NCI-H2171 (cell line): Measurements from ENCODE around the gene SUGT1.
"Not testable (repeated sequence)": the region's sequence is repeated elsewhere in the genome, so short reads cannot be mapped to it uniquely, and the experiment has no call there.

Source experiments
- DNase-seq: peaks from one replicate; lab custom pipeline; 2025; lab: John Stamatoyannopoulos, UW

The SUGT1 gene

DNA sequence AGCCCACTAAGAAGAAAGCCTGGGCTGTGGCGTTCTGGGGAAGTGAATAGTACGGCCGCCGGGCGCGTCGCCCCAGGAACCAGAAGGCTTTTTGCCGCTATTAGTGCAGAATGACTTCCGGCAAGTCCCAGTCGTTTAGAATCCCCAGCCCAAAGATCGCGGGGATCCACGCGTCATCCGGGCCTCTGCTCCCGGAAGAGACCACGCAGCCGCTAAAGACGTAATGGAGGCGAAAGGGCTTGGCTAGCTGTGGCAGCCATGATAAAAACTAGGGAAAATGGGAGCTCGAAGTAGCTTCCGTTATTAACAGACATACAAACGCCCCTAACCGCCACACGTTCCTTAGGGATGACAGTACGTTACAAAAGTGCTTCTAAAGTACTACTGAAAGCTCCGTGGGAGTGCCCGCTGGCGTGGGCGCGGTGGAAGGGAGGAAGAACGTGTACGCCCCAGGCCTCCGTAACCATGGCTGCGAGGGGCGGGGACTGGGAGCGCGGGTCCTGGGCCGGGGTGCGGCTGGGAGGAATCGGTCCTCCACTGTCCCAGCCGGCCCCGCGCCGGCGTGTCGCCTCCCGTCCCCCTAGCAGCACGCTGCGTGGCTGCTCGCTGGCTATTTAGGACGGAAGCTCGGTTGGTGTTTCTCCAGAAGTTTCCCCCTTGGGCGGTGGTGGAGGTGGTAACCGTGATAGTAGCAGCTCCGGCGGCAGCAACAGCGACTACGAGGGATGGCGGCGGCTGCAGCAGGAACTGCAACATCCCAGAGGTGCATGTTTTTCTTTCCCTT, at the start of gene SUGT1:
SUGT1 (plus strand) TSS at position 641 of the 784 bp plus-strand sequence; CDS start at position 726, 85 bp downstream.
- peak; percentile 96 for DNase-seq

DNA sequence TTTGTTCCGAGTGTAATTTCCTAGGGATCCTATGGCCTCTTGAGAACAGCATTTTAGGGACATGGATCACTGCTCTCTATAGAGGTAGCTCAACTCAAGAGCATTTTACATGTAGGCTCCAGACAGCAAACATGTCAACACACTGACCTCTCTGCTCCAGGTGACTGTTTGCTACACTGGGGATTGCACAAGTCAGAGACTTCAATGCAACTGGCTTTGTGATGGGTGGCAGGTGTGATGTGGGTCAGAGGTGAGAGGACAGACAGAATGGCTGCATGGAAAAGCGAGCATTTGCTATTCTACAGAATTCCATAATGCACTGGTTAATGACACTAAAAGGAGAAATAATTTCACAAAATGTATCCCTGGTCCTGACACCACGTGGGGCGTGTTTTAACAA, 49.3 kb upstream of the SUGT1 start:
- not testable (repeated sequence) for DNase-seq

- DNase-seq = not testable (repeated sequence)
Observed at GRCh38 chr13:52606126-52606525, 46.5 kb upstream of the SUGT1 start.

DNA sequence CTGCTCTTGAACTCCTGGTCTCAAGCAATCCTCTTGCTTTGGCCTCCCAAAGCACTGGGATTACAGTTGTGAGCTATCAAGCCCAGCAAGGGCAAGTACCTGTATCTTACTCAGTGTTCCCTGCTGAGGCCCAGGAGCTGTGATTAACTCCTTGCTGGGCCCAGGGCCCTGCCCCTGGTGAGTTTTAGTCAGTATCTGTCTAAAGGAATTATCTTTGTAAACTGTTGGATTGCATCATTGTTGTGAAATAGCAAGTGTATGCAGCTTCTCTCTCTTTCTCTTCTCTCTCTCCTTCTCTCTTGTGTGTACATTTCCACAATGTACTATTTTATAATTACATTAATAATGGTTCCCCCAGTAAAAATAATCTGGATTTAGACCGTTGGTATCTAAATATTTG, 45.8 kb upstream of the SUGT1 start:
- DNase-seq = not testable (repeated sequence)

DNA sequence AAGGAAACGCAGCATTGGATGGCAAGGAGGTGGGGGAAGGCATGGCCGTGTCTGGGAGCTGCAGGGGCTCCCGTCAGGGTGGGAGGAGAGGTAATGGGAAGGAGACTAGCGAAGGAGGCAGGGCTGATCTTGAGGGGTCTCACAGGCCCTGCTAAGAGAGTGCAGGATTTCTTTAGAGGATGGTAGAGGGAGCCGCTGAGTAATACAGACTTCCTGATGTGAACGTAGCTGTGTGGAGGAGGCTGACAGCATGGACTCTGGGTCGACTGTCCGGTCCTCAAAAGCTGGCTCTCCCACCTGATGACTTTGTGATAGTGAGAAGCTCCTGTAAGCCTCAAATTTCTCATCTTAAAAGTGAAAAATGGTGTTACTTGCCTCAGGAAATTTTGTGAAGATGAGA, 44.5 kb upstream of the SUGT1 start:
- DNase-seq = not testable (repeated sequence)

DNA sequence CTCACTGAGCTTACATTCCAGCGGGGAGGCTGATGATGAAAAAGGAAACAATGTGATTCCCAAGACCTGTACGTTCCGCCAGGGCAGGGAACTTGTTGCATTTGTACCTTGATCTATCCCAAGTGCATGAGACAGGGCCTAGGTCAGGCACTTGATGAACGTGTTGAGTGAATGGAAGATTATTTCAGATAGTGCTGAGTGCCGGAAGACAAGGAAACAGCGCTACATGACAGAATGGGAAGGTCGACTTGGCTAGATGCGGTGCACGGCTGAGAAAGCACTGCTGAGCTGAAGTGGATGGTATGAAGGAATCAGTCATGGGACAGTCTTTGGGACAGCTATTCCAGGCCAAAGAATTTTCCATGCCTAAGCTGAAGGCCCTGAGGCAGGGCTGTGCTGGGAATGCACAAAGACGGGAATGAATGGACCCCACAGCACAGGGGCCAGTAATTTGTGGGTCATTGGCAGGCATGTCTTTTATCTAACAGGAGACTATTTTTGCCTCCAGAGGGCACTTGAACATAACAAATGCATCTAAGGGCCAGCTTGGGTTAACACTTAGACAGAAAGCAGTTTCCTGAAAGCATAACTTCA, 43.5 kb upstream of the SUGT1 start:
- DNase-seq = not testable (repeated sequence)

DNA sequence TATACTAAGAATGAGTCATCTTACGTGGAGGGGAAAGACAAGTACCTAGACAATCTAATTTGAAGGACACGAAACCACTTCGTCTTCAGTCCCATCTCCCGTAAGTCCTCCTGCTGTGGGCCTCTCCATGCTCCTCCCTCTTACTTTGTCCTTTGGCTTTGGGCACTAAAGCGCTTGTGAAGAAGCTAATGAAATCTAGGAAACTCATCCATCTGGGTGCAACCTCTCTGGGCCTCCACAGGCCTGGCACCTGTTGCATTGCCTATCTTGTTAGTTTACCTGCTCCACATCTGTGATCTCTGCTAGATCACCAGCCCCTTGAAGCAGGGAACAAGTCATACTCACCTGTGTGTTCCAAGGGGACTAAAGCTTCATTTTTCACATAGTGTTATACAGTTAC, 42.5 kb upstream of the SUGT1 start:
- not testable (repeated sequence) for DNase-seq

DNA sequence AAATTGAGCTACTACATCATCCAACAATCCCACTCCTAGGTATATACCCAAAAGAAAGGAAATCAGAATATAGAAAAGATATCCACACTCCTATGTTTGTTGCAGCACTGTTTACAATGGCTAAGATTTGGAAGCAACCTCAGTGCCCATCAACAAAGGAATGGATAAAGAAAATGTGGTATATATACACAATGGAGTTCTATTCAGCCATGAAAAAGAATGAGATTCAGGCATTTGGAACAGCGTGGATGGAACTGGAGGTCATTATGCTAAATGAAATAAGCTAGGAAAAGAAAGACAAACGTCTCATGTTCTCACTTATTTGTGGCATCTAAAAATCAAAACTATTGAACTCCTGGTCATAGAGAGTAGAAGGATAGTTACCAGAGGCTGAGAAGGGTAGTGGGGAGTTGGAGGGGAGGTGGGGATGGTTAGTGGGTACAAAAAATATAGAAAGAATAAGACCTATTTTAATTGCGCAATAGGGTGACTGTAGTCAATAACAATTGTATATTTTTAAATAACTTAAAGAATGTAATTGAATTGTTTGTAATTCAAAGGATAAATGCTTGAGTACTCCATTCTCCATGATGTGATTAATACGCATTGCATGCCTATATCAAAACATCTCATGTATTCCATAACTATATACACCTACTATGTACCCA, 37.4 kb upstream of the SUGT1 start:
- no peak for DNase-seq

GRCh38 chr13:52615812-52616211, 36.8 kb upstream of the SUGT1 start:
- no peak for DNase-seq

- peak; percentile 91 for DNase-seq
Observed at GRCh38 chr13:52617070-52618060, 35.3 kb upstream of the SUGT1 start.

DNA sequence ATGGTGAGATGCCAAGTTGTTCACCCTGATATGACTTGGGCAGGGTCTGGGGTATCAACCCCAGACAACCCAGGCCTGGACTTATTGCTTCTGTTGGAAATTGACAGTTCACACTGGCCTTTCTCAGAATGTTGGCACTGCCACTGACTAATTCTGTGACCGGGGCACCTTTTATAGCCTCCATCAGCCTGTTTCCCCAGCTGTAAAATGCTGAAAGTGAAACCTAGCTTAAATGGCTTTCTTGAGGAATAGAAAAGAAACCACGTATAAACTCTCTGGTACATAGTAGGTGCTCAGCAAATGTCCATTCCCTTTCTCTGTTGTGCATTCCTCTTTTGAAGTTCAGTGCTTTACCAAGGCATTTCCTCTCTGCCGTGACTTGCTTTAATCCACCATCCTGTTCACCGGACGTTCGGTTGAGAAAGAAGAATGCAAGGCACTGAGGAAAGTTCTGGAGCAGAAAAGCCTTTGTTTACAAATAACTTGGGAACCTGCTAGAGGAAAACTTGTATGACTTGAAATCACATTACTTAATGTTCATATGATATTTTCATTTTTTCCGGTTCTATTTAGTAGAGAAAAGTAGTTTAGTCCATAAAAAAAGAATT, 21.4 kb upstream of the SUGT1 start:
- DNase-seq = not testable (repeated sequence)

DNA sequence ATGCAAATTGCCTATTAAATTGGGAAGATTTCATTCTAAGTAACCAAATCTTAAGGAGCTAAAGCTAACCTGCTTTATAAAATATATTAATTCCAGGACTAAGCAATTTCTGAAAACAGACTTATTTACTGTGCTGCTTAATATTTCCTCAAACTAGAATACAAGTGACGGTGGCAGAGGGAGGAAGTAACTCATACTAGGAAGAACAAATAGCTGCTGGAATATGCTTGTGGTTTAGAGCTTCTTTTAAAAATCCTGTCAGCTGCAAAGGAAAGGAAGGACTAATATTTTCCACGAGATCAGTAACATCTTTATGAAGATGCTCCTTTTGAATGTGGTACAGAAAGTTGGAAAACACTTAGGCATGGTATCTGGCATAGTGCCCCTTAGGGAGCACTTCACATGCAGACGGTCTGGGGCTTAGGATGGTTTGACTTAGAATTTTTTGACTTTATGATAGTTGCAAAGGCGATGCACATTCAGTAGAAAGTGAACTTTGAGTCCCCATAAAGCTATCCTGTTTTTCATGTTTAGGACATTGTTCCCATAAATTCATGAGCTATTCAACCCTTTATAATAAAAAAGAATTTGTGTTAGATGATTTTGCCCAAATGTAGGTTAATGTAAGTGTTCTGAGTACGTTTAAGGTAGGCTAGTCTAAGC, 13.8 kb upstream of the SUGT1 start:
- no peak for DNase-seq

GRCh38 chr13:52642131-52642530, 10.5 kb upstream of the SUGT1 start, which contains the start of gene HNRNPA1L2:
TSS of gene HNRNPA1L2 (plus strand) at chr13:52642431. CDS start at chr13:52642493, 62 bp downstream.
- no peak for DNase-seq

GRCh38 chr13:52644108-52644507, 8.5 kb upstream of the SUGT1 start:
- DNase-seq = peak; percentile 49

DNA sequence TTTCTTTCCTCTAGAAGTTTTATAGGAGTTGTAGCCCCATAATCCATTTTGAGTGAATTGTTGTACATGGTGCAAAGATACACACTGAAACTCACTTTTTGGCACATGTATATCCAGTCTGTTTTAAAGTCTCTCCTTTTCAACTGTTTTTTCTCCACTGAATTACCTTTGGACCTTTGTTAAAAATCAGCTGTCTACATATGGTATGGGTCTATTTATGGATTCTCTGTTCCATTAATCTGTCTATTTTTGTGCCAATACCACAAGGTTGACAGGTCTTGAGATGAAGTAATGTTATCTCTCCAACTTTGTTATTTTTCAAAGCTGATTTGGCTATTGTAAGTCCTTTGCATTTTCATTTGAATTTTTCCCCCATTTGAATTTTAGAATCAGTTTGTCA, 5.7 kb upstream of the SUGT1 start:
- DNase-seq = no peak

DNA sequence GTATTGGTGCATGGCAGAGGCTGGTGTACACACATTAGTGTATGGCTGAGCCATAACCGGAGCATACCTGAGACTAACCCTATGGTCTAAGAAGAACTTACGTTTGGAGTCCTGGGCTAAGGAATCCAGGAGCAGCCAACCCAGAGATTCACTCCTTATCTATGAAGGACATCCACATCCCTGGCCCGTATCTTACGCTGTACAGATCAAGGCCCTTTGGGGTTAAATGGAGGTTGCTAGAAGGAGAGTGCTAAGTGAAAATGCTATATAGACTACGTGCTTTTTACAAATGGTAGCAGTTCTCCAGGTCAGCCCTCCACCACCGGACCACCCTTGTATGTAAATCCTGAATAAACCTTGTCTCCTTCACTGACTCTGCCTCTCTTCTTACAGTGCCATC, 1.9 kb upstream of the SUGT1 start:
- DNase-seq = no peak

- peak; percentile 77 for DNase-seq
Observed at GRCh38 chr13:52651897-52652195, 790 bp upstream of the SUGT1 start.

- no peak for DNase-seq
Observed at GRCh38 chr13:52652980-52653303, 306 bp downstream of the SUGT1 start.

DNA sequence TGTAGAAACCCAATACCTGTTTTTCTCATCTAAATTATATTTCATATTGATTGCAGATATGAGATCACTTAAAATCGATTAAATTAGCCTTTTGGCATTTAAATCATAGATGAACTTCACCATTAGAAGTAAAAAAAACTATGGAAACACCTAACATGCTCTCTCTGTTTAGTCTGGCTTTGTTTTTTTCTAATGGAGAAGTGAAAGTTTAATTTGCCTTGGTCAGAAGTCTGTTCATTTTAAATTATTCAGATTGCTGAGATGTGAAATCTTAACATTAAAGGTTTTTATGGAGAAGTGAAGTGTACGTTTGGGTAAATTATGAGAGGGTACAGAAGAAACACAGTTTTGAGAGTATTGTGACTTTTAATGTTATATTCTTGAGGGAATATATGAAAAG, 6.7 kb downstream of the SUGT1 start:
- no peak for DNase-seq

DNA sequence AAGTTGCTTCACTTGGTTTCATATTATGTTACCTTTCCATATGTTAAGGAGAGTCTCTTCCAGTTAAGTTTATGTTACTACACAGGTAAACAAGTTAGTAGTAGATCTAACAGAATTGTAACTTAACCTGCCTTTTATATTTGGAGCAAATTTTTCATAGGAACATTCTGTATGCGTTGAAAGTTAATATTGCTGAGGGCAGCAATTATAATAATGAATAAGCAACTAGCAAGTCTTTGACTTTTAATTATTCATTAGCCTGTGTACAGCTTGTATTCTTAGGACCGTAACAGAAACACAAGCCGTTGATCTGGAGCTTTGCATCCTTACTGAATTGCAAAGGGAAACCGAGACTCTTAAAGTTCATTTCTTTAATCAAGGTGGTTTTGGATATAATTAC, 11.6 kb downstream of the SUGT1 start:
- no peak for DNase-seq

- DNase-seq = peak; percentile 8
Observed at GRCh38 chr13:52665325-52665724, 12.7 kb downstream of the SUGT1 start.
